Measurements from ENCODE around the gene SFT2D1.

The SFT2D1 gene

DNA sequence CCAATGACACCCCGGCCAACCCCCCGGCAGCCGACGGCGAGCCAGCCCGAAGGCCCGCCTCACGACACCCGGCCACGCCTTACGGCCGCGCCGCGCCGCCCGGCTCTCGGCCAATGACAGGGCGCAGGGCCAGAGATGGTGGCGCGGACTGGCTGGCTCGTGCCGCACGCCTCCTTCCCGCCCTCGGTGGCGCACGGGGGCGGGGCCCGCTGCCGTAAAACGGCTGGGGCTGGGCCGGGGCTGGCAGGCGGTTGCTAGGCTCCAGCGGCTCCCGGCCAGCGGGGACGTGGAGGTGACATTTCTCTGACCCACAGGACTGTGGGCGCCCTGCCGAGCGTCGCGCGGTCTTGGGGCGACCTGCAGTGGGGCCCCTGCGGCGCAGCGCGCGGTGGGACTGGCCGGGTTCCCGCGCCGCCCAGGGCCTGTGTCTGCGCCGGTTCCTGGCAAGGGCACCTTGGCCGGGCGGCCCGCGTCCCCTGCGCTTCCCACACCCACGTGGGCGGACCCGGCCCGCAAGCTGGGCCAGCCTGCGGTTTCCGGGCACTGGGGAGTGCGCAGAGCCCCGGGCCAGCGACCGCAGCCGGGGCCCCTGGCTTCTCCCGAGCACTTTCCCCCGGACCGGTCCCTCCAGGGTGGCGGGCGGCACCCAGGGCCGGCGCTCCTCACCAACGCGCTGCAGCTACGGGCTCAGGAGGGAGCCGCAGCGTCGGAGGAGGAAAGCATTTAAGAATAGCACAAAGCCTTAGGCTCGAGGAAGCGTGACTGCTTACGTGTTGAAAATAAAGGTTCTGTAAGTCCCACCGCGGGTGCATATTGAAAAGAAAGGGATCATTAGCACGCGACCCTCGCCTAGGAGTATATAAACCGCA lies 40.8 kb upstream of the SFT2D1 start, which contains the start of gene MPC1:
Gene MPC1, minus strand, starts transcription at position 8 of the 869 bp plus-strand sequence. CDS start 64 bp downstream, outside the sequence.
- TF ChIP-seq, protein P1, sequence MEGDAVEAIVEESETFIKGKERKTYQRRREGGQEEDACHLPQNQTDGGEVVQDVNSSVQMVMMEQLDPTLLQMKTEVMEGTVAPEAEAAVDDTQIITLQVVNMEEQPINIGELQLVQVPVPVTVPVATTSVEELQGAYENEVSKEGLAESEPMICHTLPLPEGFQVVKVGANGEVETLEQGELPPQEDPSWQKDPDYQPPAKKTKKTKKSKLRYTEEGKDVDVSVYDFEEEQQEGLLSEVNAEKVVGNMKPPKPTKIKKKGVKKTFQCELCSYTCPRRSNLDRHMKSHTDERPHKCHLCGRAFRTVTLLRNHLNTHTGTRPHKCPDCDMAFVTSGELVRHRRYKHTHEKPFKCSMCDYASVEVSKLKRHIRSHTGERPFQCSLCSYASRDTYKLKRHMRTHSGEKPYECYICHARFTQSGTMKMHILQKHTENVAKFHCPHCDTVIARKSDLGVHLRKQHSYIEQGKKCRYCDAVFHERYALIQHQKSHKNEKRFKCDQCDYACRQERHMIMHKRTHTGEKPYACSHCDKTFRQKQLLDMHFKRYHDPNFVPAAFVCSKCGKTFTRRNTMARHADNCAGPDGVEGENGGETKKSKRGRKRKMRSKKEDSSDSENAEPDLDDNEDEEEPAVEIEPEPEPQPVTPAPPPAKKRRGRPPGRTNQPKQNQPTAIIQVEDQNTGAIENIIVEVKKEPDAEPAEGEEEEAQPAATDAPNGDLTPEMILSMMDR (IDR thresholded peaks at IDR 0.05; ENCODE audit: low read depth, low read length, missing control alignments), result no peak
- peak; percentile 78 for DNase-seq (ENCODE audit: extremely low read depth, low read depth)

DNA sequence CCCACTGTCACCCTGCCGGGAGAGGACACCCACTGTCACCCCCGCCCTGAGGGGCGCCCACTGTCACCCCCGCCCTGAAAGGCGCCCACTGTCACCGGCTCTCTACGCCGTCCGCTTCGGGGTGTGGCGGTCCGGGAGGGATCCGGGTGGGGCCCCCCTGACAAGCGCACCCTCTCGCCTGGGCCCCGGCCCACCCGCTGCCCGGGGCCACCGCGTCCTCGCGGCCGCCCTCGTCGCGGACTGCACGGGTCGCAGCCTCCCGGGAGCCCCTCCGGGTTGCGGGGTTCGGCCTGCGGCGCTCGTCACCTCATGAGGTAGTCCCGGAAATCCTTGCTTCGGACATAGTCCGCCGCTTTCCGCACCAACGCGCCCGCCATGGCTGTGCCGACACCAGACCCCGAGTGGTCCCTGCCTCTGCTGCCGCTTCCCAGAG lies 40.2 kb upstream of the SFT2D1 start:
- TF ChIP-seq, protein P1 (IDR thresholded peaks at IDR 0.05; ENCODE audit: low read depth, low read length, missing control alignments), result no peak
- peak overlapping the region; percentile 70 for H3K4me3 ChIP-seq (replicated peaks; ENCODE audit: low read depth, low read length)
- no peak for DNase-seq (ENCODE audit: extremely low read depth, low read depth)

More for the DNA sequence above, 40.8 kb upstream of the SFT2D1 start, which contains the start of gene MPC1:
- peak within 1 kb of the TSS; percentile 70 for H3K4me3 ChIP-seq (replicated peaks; ENCODE audit: low read depth, low read length)

DNA sequence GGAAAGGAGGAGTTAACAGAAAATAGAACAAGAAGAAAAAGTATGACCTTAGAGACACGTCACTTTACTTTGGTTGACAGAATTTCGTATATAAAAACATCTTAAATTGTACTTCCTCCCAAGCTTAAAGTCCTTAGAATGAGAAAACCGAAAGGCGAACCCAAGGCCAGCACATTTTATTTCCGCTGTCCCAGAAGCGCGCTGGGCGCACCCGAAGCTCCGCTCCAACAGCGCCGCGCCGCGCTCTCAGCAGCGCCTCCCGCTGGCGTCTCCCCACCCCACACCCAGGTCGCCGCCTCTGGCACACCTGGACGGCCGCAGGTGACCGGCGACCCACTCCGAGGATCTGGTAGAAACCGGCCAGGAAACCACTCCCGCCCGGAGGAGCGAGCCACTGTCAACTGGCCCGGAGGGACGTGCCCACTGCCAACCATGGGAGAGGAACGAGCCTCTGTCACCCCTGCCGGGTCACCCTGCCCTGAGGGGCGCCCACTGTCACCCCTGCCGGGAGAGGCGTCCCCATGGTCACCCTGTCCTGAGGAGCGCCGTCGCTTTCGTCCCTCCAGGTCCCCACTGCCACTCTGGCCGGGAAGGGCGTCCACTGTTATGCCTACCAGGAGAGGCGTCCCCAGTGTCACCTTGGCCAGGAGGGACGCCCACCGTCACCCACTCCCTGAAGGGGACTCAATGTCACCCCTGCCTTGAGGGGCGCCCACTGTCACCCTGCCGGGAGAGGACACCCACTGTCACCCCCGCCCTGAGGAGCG lies 39.6 kb upstream of the SFT2D1 start:
- no peak for DNase-seq (ENCODE audit: extremely low read depth, low read depth)
- peak overlapping the region; percentile 70 for H3K4me3 ChIP-seq (replicated peaks; ENCODE audit: low read depth, low read length)
- TF ChIP-seq, protein P1 (IDR thresholded peaks at IDR 0.05; ENCODE audit: low read depth, low read length, missing control alignments), result peak; percentile 71

DNA sequence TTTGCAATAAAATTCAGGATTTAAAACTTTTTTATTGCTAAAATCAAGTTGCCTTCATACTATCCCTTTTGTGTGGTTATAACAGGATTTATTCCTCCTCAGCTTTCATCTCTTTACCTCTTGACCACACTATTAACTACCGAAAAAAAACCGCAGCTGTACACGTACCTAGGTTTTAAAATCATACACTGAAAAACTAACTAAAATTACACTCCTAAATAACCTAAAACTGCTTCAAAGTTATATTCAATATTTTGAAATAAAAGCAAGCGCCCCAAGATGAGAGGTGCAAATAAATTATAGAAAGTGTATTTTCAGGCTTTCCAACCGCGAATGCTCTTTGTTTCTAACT lies 39.0 kb upstream of the SFT2D1 start:
- peak overlapping the region; percentile 70 for H3K4me3 ChIP-seq (replicated peaks; ENCODE audit: low read depth, low read length)
- TF ChIP-seq, protein P1 (IDR thresholded peaks at IDR 0.05; ENCODE audit: low read depth, low read length, missing control alignments), result no peak
- no peak for DNase-seq (ENCODE audit: extremely low read depth, low read depth)

DNA sequence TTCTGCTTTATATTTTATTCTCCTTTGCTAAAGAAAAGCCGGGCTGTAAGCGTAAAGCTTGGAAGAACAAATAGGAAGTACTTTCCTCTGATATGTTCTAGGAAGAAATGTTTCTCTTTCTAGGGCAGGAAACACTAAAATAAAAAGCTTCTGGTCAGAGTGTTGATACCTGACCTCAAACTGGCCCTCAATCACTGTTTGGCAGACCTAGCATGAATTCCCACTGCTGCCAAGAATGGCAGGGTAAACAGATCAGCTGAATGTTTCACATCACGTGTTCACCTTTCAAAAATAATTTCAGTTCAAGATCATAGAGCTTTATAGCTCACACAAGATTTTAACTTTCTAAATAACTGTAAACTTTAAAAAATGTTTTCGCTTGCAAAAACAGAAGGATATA lies 37.5 kb upstream of the SFT2D1 start:
- TF ChIP-seq, protein P1 (IDR thresholded peaks at IDR 0.05; ENCODE audit: low read depth, low read length, missing control alignments), result no peak
- no peak overlapping the region for H3K4me3 ChIP-seq (replicated peaks; ENCODE audit: low read depth, low read length)
- DNase-seq (ENCODE audit: extremely low read depth, low read depth), result no peak

DNA sequence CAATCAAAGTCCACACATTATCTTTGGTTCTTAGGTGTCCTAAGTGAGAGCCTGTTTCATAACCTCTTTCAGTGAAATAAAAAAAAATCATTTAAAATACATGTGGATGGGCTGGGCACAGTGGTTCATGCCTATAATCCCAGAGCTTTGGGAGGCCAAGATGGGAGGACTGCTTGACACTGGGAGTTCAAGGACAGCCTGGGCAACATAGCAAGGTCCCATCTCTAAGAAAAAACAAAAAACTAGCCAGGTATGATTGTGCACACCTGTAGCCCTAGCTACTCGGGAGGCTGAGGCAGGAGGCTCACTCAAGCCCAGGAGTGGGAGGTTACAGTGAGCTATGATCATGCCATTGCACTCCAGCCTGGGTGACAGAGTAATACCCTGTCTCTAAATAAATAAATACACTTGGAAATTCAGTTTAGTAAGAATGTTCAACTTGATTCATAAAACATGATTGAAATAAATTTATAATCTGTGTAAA lies 36.8 kb upstream of the SFT2D1 start:
- DNase-seq (ENCODE audit: extremely low read depth, low read depth), result no peak
- H3K4me3 ChIP-seq (replicated peaks; ENCODE audit: low read depth, low read length), result no peak overlapping the region
- TF ChIP-seq, protein P1 (IDR thresholded peaks at IDR 0.05; ENCODE audit: low read depth, low read length, missing control alignments), result no peak

Data from HFF-Myc (cell line).